GM18951 (cell line): Measurements from ENCODE around the gene AGPAT4.

Source experiments
- POLR2A ChIP-seq: IDR thresholded peaks from 4 replicates; pipeline ENCODE4 v1.6.1; 2011; ENCODE audit warnings: mild to moderate bottlenecking; ENCODE audit not compliant: insufficient read length, insufficient read depth; ENCODE audit errors: extremely low read depth
- in situ Hi-C: fragments of 300-500 bp; cut with MboI; formaldehyde crosslinking; loops from one replicate; pipeline ENCODE4 v1.12.0; 2022; ENCODE audit warnings: low sequenced_read_pairs, mixed read lengths, inconsistent platforms; ENCODE audit not compliant: unreplicated experiment

AGPAT4 gene

DNA sequence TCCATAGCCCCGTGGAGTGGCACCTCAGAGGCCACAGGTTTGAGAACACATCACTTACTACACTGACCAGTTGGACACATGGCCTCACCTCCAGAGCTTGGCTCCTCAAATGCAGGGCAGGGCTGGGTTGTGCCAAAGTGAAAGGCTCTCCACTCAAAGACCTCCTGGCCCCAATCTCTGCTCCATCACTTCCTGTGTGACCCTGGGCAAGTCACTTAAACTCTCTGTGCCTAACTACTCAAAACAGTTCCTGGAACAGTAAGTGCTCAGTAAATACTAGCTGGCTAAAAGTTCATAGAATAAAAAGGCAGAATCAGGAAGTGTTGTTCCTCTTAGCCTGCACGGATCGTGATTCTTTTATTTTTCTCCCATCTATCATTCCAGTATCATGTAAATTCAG, 50.2 kb downstream of the AGPAT4 start:
- in situ Hi-C loops = no loop called here

DNA sequence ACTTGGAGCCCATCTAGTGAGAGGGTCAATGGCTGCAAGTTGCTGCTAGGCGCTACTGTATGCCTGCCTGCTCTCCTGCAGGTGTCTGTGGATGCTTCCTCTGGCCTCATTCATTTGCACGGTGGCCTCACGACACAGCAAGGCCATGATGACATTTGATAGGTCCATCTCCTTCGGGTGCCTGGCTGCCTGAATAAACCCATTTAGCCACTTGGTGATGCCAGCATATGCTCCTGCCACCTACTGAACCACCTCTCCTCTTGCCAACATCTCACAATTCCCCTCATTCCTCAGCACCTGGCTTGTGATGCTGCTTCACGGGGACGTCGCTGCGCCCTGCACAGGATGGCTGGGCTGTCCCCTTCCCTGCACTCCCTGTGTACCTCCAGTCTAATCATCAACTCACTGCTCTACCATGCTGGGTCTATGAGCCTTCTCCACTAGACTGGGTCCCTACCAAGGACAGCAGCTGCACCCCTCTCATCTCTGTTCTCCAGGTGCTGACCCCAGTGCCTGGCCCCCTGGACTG, 51.1 kb downstream of the AGPAT4 start:
- TF ChIP-seq POLR2A = no peak

More for the DNA sequence above, 50.2 kb downstream of the AGPAT4 start:
- no peak for TF ChIP-seq POLR2A

DNA sequence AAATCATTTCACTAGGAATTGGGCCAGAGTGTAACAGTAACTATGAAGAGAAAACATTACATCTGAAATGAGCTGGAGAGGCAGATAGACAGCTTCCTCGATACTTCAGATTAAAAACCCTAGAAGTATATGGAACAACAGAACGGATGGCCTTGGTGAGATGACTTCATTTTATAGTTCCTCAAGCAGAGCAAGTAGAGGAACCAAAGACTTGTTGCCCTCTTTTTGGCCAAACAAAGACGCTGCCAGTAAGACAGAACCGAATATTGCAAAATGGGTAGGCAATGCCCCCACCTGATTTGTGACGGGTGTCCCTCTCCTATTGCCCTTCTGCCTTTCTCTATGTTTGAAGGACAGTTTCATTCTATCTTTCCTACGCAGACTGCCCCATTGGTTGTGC, 53.5 kb downstream of the AGPAT4 start:
- no peak for TF ChIP-seq POLR2A
- in situ Hi-C loops = no loop called here

More for the DNA sequence above, 51.1 kb downstream of the AGPAT4 start:
- in situ Hi-C loops = no loop called here

GRCh38 chr6:161219680-161220079, 54.2 kb downstream of the AGPAT4 start:
- TF ChIP-seq POLR2A = no peak
- in situ Hi-C loops = no loop called here

DNA sequence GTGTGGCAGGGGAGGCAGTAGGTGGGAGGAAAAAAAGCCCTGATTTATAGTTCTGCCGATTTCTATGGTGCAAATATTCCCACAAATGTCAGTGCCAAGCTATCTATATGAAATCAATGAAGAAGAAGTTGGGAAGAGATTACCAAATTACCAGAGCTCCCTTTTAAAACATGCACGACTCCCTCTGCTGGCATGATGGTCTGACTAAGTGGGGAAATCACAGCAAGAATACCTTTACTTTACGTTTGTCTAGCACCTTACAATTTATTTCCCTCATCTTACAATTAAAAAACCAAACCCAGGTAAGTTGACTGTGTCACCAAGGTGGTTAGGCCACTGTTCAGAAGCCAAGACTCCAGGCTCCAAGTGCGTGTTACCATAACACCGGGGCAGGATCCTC, 55.6 kb downstream of the AGPAT4 start:
- TF ChIP-seq POLR2A = no peak
- in situ Hi-C loops = no loop called here

DNA sequence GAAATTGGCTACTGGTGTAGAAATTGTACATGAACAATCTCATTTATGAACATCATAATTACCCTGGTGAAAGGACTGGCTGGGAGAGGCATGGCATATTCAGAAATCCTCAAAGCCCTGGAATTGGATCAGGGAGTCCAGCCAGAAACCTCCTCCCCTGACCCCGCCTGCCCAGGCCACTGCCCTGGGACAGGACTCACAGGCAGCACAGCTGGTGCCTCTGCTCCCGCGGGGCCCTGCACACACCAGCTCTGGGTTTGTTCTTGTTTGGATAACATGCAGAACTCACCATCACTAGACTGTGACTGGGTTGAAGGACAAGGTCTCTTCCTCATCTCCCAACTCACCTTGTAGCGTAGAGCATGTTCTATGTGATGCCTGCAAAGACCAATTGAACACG, 56.2 kb downstream of the AGPAT4 start:
- TF ChIP-seq POLR2A = no peak
- in situ Hi-C loops = no loop called here

- in situ Hi-C loops = no loop called here
Observed at GRCh38 chr6:161216616-161217205, 57.1 kb downstream of the AGPAT4 start.

DNA sequence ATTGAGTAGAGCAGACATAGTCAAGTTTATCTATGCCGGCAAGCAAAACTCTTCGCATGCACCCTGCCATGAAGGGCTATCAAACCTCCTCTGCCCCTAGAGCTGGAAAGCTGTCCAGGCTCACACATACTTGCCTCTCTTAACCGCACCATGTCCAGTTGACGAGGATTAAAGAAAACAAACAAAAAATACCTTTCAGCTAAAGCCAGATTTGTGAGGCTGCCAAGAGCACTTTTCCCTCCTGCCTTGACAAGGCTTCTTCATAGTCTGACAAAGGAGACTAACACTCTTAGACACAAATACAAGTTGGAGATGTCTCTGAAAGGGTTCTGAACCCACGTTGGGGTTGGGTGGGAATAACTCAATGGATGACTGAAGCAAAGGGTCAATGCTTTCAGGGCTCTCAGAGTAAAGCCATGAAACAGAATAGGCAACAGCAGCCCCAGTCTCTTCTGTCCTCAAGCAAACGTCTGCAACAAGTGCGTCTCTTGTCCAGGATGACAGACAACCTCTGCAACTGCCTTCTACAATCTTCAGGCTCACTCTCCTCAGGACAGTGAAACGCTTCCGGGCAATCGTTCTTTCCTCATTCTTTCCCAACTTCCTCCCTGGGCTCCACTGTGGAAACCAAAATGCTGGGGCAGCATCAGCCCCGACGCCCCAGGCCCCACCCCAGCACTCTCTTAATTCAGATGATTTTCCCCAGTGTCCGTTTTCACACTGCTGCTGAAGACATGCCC, 57.8 kb downstream of the AGPAT4 start:
- in situ Hi-C loops = no loop called here
- no peak for TF ChIP-seq POLR2A

More at GRCh38 chr6:161216616-161217205, 57.1 kb downstream of the AGPAT4 start:
- no peak for TF ChIP-seq POLR2A

GRCh38 chr6:161215193-161215592, 58.7 kb downstream of the AGPAT4 start:
- in situ Hi-C loops = no loop called here
- TF ChIP-seq POLR2A = no peak

DNA sequence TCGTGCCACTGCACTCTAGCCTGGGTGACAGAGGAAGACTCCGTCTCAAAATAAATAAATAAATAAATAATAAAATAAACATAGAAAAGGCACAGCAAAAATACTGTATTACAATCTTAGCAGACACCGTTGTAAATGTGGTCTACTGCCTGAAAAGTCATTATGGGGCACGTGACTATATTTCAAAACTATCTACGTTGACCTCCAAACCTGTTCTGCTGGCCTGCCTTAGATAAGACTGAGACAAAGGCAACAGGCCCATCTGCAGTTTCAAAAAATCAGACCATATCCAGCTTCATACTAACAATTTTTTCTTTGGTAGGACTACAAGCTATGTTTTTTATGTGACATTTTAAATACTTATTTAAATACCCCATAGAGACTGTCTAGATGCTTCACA, 59.1 kb downstream of the AGPAT4 start:
- no peak for TF ChIP-seq POLR2A
- in situ Hi-C loops = no loop called here

- in situ Hi-C loops = no loop called here
- TF ChIP-seq POLR2A = no peak
Observed at GRCh38 chr6:161212902-161213301, 61.0 kb downstream of the AGPAT4 start.

DNA sequence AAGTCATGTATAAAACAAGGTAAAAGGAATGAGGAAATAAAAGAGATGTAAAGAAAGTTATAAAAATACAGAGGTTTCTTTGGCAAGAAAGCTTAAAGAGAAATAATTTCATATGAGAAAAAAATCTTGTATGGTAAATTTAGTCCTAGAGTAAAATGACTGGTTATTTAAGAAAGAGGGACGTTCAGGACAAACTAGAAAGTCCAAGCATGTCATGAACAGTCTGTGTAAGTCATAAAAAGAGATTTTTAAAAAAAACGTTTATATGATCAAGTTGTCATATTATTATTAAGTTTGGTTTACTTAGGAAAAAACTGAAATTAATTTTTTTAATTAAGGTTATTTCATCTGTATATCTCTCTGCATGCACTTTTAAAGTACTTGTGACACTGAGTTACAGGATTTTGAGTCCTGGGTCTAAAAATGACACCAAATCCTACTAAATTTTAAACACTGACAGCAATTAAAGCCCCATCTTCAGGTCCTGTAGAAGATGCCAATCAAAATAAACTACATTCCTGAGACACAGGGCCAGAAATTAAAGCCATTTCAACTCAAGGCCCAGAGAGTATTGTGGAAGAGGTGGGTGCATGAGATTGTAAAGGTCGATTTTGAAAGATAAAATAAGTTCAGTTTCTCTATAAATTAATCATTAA, 62.4 kb downstream of the AGPAT4 start:
- TF ChIP-seq POLR2A = no peak
- in situ Hi-C loops = no loop called here

DNA sequence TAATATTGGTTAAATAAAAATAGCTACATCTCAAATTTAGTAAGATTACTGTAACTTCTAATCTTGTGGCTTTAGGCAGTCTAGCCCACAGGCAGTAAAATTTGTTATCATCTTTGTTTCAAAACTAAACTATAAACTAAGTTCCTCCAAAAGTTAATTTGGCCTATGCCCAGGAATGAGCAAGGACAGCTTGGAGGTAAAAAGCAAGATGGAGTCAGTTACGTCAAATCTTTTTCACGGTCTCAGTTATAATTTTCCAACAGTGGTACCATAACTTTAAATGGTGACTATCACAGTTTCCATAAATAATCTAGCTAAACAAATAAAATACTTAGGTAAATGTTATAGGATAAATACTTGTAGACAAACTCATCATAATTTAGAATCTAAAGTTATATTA, 63.0 kb downstream of the AGPAT4 start:
- in situ Hi-C loops = no loop called here
- TF ChIP-seq POLR2A = no peak
